Keratinocyte (primary cell): Measurements from ENCODE around the gene TSHZ2. TPM values are rescaled to one million over a fixed set of nuclear protein-coding genes. Genes with fewer than 3 reads are reported as not detected.

ENCODE experiments used
- DNase-seq: peaks from one replicate; pipeline ENCODE4 v3.0.0-alpha.2; 2011; ENCODE audit warnings: low read depth, missing footprints, low spot score
- FAIRE-seq: peaks from 2 replicates; lab custom pipeline; 2011; peaks lifted over from hg19 to GRCh38; lab: Jason Lieb, UNC
- H2AFZ ChIP-seq: 2 replicates; pipeline ENCODE4 v1.6.0; 2012; ENCODE audit warnings: low read length, control low read depth, inconsistent platforms; ENCODE audit not compliant: control insufficient read depth
- H3K27ac ChIP-seq: 2 replicates; pipeline ENCODE4 v1.5.1; 2011; ENCODE audit warnings: low read length; ENCODE audit not compliant: control insufficient read depth, insufficient read depth
- H3K27me3 ChIP-seq: 3 replicates; pipeline ENCODE4 v1.6.0; 2011; ENCODE audit warnings: low read length; ENCODE audit not compliant: control insufficient read depth, insufficient read depth; ENCODE audit errors: extremely low read depth
- H3K36me3 ChIP-seq, 2 experiments: 2 replicates in 1 of 2; 3 replicates in 1 of 2; pipeline ENCODE4 v1.5.1; 2011; ENCODE audit warnings: low read length in 2 of 2, mild to moderate bottlenecking in 1 of 2; ENCODE audit not compliant: control insufficient read depth in 2 of 2, insufficient read depth in 2 of 2; ENCODE audit errors: extremely low read depth in 1 of 2
- H3K4me1 ChIP-seq: 3 replicates; pipeline ENCODE4 v1.5.1; 2011; ENCODE audit warnings: low read length; ENCODE audit not compliant: control insufficient read depth, insufficient read depth; ENCODE audit errors: extremely low read depth
- H3K4me2 ChIP-seq: 3 replicates; pipeline ENCODE4 v1.6.0; 2011; ENCODE audit warnings: low read depth, low read length; ENCODE audit not compliant: control insufficient read depth, insufficient read depth; ENCODE audit errors: extremely low read depth
- H3K4me3 ChIP-seq, 3 experiments: fragments of 200-600 bp in 1 of 3; sonication (generic) in 1 of 3; 2 replicates in 2 of 3; 3 replicates in 1 of 3; pipeline ENCODE4 v1.5.1; 2011 to 2016; ENCODE audit warnings: low read length in 3 of 3, mild to moderate bottlenecking in 3 of 3, control low read depth in 2 of 3, inconsistent platforms in 1 of 3, low read depth in 1 of 3, mixed read lengths in 1 of 3, mixed run types in 1 of 3, moderate library complexity in 1 of 3; ENCODE audit not compliant: control insufficient read depth in 2 of 3, insufficient read depth in 2 of 3; ENCODE audit errors: extremely low read depth in 1 of 3
- H3K79me2 ChIP-seq: 2 replicates; pipeline ENCODE4 v1.6.0; 2012; ENCODE audit warnings: low read length; ENCODE audit not compliant: control insufficient read depth, insufficient read depth
- H3K9ac ChIP-seq: 3 replicates; pipeline ENCODE4 v1.6.0; 2011; ENCODE audit warnings: low read length; ENCODE audit not compliant: control insufficient read depth, insufficient read depth; ENCODE audit errors: extremely low read depth
- H3K9me1 ChIP-seq: 3 replicates; pipeline ENCODE4 v1.6.0; 2011; ENCODE audit warnings: low read length; ENCODE audit not compliant: control insufficient read depth, insufficient read depth; ENCODE audit errors: extremely low read depth
- H3K9me3 ChIP-seq: 2 replicates; pipeline ENCODE4 v1.5.1; 2012; ENCODE audit warnings: low read depth, low read length; ENCODE audit not compliant: control insufficient read depth
- H4K20me1 ChIP-seq: 3 replicates; pipeline ENCODE4 v1.6.0; 2011; ENCODE audit warnings: low read length; ENCODE audit not compliant: control insufficient read depth, insufficient read depth; ENCODE audit errors: extremely low read depth
- CTCF ChIP-seq, 3 experiments: IDR thresholded peaks in 1 of 3; conservative IDR thresholded peaks in 1 of 3; optimal IDR thresholded peaks in 1 of 3; 2 replicates in 2 of 3; 3 replicates in 1 of 3; pipeline versions ENCODE3 to v1.5.1; 2011; ENCODE audit warnings: low read length in 3 of 3, mild to moderate bottlenecking in 3 of 3, moderate library complexity in 2 of 3, control low read depth in 1 of 3, inconsistent platforms in 1 of 3; ENCODE audit not compliant: insufficient read depth in 2 of 3; ENCODE audit errors: extremely low read depth in 1 of 3
- EZH2 ChIP-seq: IDR thresholded peaks from one replicate; pipeline ENCODE4 v1.6.1; 2012; ENCODE audit warnings: inconsistent platforms, mild to moderate bottlenecking, low read length, moderate library complexity
- dilution Hi-C: fragments of 300-500 bp; cut with MboI; formaldehyde crosslinking; loops from one replicate; pipeline ENCODE4 v1.7.0; 2020; ENCODE audit warnings: low sequenced_read_pairs; ENCODE audit not compliant: extremely low pct_ligation_motif_present
- polyA plus RNA-seq, 5 experiments: library from polyadenylated mRNA; depleted of rRNA in 3 of 5; stranded (reverse) in 3 of 5; stranded (forward) in 1 of 5; unstranded in 1 of 5; fragments of >200 nt; gene quantifications; 1 replicate in 1 of 5; 2 replicates in 3 of 5; 3 replicates in 1 of 5; pipeline versions ENCODE4 v1.2.1 to v1.2.3, GENCODE V29; 2011 to 2012; ENCODE audit warnings: missing spikeins in 2 of 5, low read depth in 1 of 5, low replicate concordance in 1 of 5

The TSHZ2 gene
- polyA plus RNA-seq, 1 donor (not counting 4 experiments of a cell fraction or from before 2014, with no cell fraction given) = 1.1 TPM

- H3K4me1 ChIP-seq = no peaks in the 10 kb centered on the region
- no peaks in the 10 kb centered on the region for H3K9me1 ChIP-seq
- no peak overlapping the region for H3K4me3 ChIP-seq
- TF ChIP-seq CTCF (optimal IDR thresholded peaks at IDR 0.05 in 1 of 3, IDR thresholded peaks at IDR 0.05 in 1 of 3, conservative IDR thresholded peaks at IDR 0.05 in 1 of 3; ENCODE audit: extremely low read depth in 1 of 3, insufficient read depth in 2 of 3, low read length in 3 of 3) (no peak), EZH2 (no peak)
- DNase-seq = no peak
- H3K27me3 ChIP-seq = no peaks in the 10 kb centered on the region
- H3K4me2 ChIP-seq = no peak overlapping the region
- H2AFZ ChIP-seq = no peak overlapping the region
- no peaks in the 10 kb centered on the region for H3K9me3 ChIP-seq
- no peaks in the 10 kb centered on the region for H3K36me3 ChIP-seq
- H3K79me2 ChIP-seq = no peaks in the 10 kb centered on the region
- no peaks in the 10 kb centered on the region for H4K20me1 ChIP-seq
- FAIRE-seq = no peak
- dilution Hi-C loops = no loop called here
- H3K9ac ChIP-seq = no peak overlapping the region
- H3K27ac ChIP-seq = no peak overlapping the region
Observed at GRCh38 chr20:53127027-53127426, 154.9 kb downstream of the TSHZ2 start.

- Histone ChIP-seq H3K79me2 (no peaks in the 10 kb centered on the region), H2AFZ (no peak overlapping the region), H3K9ac (no peak overlapping the region), H3K4me3 (no peak overlapping the region), H3K36me3 (no peaks in the 10 kb centered on the region), H3K4me1 (no peaks in the 10 kb centered on the region), H3K4me2 (no peak overlapping the region), H3K27me3 (no peaks in the 10 kb centered on the region), H4K20me1 (no peaks in the 10 kb centered on the region), H3K27ac (no peak overlapping the region), H3K9me1 (no peaks in the 10 kb centered on the region), H3K9me3 (no peaks in the 10 kb centered on the region)
- no peak for DNase-seq
- no peak for TF ChIP-seq CTCF (optimal IDR thresholded peaks at IDR 0.05 in 1 of 3, IDR thresholded peaks at IDR 0.05 in 1 of 3, conservative IDR thresholded peaks at IDR 0.05 in 1 of 3; ENCODE audit: extremely low read depth in 1 of 3, insufficient read depth in 2 of 3, low read length in 3 of 3)
- TF ChIP-seq EZH2 = no peak
- no peak for FAIRE-seq
- dilution Hi-C loops = no loop called here
Observed at GRCh38 chr20:53128004-53128403, 155.8 kb downstream of the TSHZ2 start.
